GM23338 (cell line): ENCODE measurements around the gene IQCF2. TPM values are rescaled to one million over a fixed set of nuclear protein-coding genes. Genes with fewer than 3 reads are reported as not detected.

ENCODE experiments used
- ATAC-seq: fragments of 200-7000 bp; cut with Tn5 transposase; 3 replicates; pipeline ENCODE4 v1.9.1; 2020
- DNase-seq: peaks from one replicate; pipeline ENCODE4 v3.0.0-alpha.2; 2015; ENCODE audit warnings: low spot score
- H2AFZ ChIP-seq: fragments of 200-600 bp; sonication (generic); 2 replicates; pipeline ENCODE4 v1.8.0; 2016; ENCODE audit warnings: antibody characterized with exemption, mild to moderate bottlenecking, moderate library complexity
- H3F3A ChIP-seq: fragments of 200-600 bp; sonication (generic); replicated peaks from 2 replicates; pipeline ENCODE4 v1.8.0; 2017; ENCODE audit warnings: antibody characterized with exemption, mixed run types, low read depth
- H3K27ac ChIP-seq: fragments of 200-600 bp; sonication (generic); 2 replicates; pipeline ENCODE4 v1.6.1; 2016; ENCODE audit warnings: low read depth
- H3K27me3 ChIP-seq: fragments of 200-600 bp; sonication (generic); 2 replicates; pipeline ENCODE4 v1.8.0; 2016; ENCODE audit warnings: mild to moderate bottlenecking, mixed run types, moderate library complexity; ENCODE audit not compliant: insufficient read depth
- H3K36me3 ChIP-seq: fragments of 200-600 bp; sonication (generic); 2 replicates; pipeline ENCODE4 v1.8.0; 2016; ENCODE audit warnings: mild to moderate bottlenecking; ENCODE audit not compliant: insufficient read depth
- H3K4me1 ChIP-seq: fragments of 200-600 bp; sonication (generic); 2 replicates; pipeline ENCODE4 v1.8.0; 2016; ENCODE audit warnings: mild to moderate bottlenecking, moderate library complexity; ENCODE audit not compliant: insufficient read depth
- H3K4me2 ChIP-seq: fragments of 200-600 bp; sonication (generic); 2 replicates; pipeline ENCODE4 v1.7.1; 2017; ENCODE audit warnings: mixed run types
- H3K4me3 ChIP-seq: fragments of 200-600 bp; sonication (generic); 2 replicates; pipeline ENCODE4 v1.6.1; 2016; ENCODE audit warnings: mixed run types
- H3K79me2 ChIP-seq: fragments of 200-600 bp; sonication (generic); replicated peaks from 2 replicates; pipeline ENCODE4 v1.8.0; 2017; ENCODE audit warnings: mild to moderate bottlenecking; ENCODE audit not compliant: insufficient read depth
- H3K9me2 ChIP-seq: fragments of 200-600 bp; sonication (generic); 2 replicates; pipeline ENCODE4 v1.8.0; 2017; ENCODE audit not compliant: insufficient read depth
- H4K20me1 ChIP-seq: fragments of 200-600 bp; sonication (generic); replicated peaks from 2 replicates; pipeline ENCODE4 v1.8.0; 2017; ENCODE audit warnings: mild to moderate bottlenecking; ENCODE audit not compliant: insufficient read depth
- H3K27ac Mint-ChIP-seq: 2 replicates; pipeline ENCODE4 v1.8.0; 2020; ENCODE audit warnings: inconsistent platforms, mild to moderate bottlenecking, moderate library complexity, mixed read lengths
- H3K27me3 Mint-ChIP-seq: 3 replicates; pipeline ENCODE4 v1.8.0; 2022; ENCODE audit warnings: low read depth, mild to moderate bottlenecking, moderate library complexity, mixed read lengths, inconsistent platforms; ENCODE audit not compliant: insufficient read depth, poor library complexity
- H3K36me3 Mint-ChIP-seq: 3 replicates; pipeline ENCODE4 v1.8.0; 2021; ENCODE audit warnings: low read depth, mild to moderate bottlenecking, inconsistent platforms, moderate library complexity, mixed read lengths
- H3K4me1 Mint-ChIP-seq: 3 replicates; pipeline ENCODE4 v1.8.0; 2020; ENCODE audit warnings: mild to moderate bottlenecking, inconsistent platforms, mixed read lengths
- H3K4me3 Mint-ChIP-seq: 3 replicates; pipeline ENCODE4 v1.8.0; 2021; ENCODE audit warnings: moderate library complexity, mild to moderate bottlenecking, inconsistent platforms, mixed read lengths
- H3K9me3 Mint-ChIP-seq: 3 replicates; pipeline ENCODE4 v1.8.0; 2020; ENCODE audit warnings: moderate library complexity, mild to moderate bottlenecking, inconsistent platforms, mixed read lengths
- CREB1 ChIP-seq: fragments of 250-450 bp; sonication (Bioruptor Pico); IDR thresholded peaks from 2 replicates; pipeline ENCODE4 v1.5.0; 2020; ENCODE audit warnings: low read depth, mild to moderate bottlenecking, moderate library complexity
- EZH2 ChIP-seq: fragments of 200-600 bp; sonication (generic); IDR thresholded peaks from one replicate; pipeline ENCODE4 v1.8.0; 2017; ENCODE audit warnings: antibody characterized with exemption, mild to moderate bottlenecking, low read depth; ENCODE audit not compliant: unreplicated experiment
- EZH2phosphoT487 ChIP-seq: fragments of 200-600 bp; sonication (generic); IDR thresholded peaks from one replicate; pipeline ENCODE4 v1.8.1; 2018; ENCODE audit warnings: antibody characterized with exemption; ENCODE audit not compliant: unreplicated experiment
- JUNB ChIP-seq: IDR thresholded peaks from one replicate; pipeline ENCODE4 v1.6.1; 2016; ENCODE audit warnings: antibody characterized with exemption; ENCODE audit not compliant: unreplicated experiment
- NANOG ChIP-seq: IDR thresholded peaks from 2 replicates; pipeline ENCODE4 v1.6.1; 2016; ENCODE audit warnings: antibody characterized with exemption, borderline replicate concordance
- POLR2AphosphoS5 ChIP-seq: IDR thresholded peaks from 2 replicates; pipeline ENCODE4 v1.6.1; 2016; ENCODE audit warnings: antibody characterized with exemption, low read depth
- STAT1 ChIP-seq: IDR thresholded peaks from one replicate; pipeline ENCODE4 v1.6.1; 2016; ENCODE audit warnings: antibody characterized with exemption; ENCODE audit not compliant: unreplicated experiment
- ZNF114 ChIP-seq: fragments of 250-450 bp; sonication (Bioruptor Pico); IDR thresholded peaks from 2 replicates; pipeline ENCODE4 v1.5.0; 2020; ENCODE audit warnings: mild to moderate bottlenecking, moderate library complexity
- ZNF331 ChIP-seq: fragments of 250-450 bp; sonication (Bioruptor Pico); IDR thresholded peaks from 2 replicates; pipeline ENCODE4 v1.5.0; 2020; ENCODE audit warnings: low read depth, mild to moderate bottlenecking, moderate library complexity
- polyA plus RNA-seq: library from polyadenylated mRNA; unstranded; fragments of >200 nt; fragmentation: Nextera tagmentation; extraction: Ambion mirVana; gene quantifications from 2 replicates; pipeline ENCODE4 v1.2.1, GENCODE V29; 2016
- total RNA-seq: library from RNA; depleted of rRNA; stranded (reverse); fragments of >200 nt; shearing (Covaris generic); gene quantifications from 2 replicates; pipeline ENCODE4 v1.2.3, GENCODE V29; 2014
- TF ChIP-seq, protein P1 (sequence below): IDR thresholded peaks from one replicate; pipeline ENCODE4 v1.6.1; 2018; ENCODE audit warnings: antibody characterized with exemption; ENCODE audit not compliant: unreplicated experiment
- TF ChIP-seq, protein P2 (sequence below): fragments of 250-450 bp; sonication (Bioruptor Pico); IDR thresholded peaks from 2 replicates; pipeline ENCODE4 v1.5.0; 2020; ENCODE audit warnings: mild to moderate bottlenecking, moderate library complexity
- TF ChIP-seq, protein P3 (sequence below), 2 experiments: fragments of 200-600 bp in 1 of 2; sonication (generic) in 1 of 2; conservative IDR thresholded peaks; 2 replicates each; pipeline versions ENCODE4 v1.5.1 to v1.6.1; 2016 to 2017; ENCODE audit warnings: antibody characterized with exemption in 2 of 2, low read depth in 2 of 2, mild to moderate bottlenecking in 2 of 2, moderate library complexity in 1 of 2
- TF ChIP-seq, protein P4 (sequence below): IDR thresholded peaks from 2 replicates; pipeline ENCODE4 v1.6.1; 2016; ENCODE audit warnings: antibody characterized with exemption

The IQCF2 gene
- total and polyA plus RNA-seq, 2 experiments from 2014 or later = not detected

DNA sequence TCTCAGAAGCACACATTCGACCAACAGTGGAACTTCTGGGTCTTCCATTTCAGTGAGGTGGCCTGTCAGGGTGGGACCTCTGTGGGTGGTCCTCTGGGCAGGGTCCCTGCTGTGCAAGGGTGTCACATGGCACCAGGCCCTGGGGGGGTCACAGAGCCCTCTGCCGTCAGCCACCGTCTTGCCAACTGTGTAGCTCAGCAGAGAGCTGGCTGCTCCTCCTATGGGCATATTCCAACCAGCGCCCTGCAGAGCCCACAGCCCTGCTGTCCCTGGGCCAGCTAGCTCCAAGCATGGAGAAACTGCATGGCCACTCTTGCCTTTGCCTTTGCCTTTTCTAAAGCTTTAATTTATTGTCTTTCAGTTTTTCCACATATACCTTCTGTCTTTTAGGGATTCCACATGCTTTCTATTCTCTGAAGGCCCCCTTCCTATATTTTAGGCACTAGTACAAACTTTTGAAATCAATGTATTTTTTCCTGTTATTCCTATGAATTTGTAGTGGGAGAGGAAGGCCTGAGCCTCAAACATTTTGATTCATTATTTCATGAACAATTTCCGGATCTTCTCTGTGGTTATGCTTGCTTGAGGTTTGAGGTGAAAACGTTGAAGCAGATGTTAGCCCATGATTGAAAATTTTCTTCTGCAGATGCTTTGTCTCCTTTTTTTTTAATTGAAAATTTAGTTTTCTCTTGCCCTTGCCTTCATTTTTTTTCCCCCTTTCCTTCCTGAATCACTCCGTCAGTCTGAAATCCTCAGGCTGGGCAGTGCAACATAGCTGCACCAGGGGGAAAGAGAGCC is 30.0 kb downstream of the IQCF2 start:
- TF ChIP-seq, protein P1, sequence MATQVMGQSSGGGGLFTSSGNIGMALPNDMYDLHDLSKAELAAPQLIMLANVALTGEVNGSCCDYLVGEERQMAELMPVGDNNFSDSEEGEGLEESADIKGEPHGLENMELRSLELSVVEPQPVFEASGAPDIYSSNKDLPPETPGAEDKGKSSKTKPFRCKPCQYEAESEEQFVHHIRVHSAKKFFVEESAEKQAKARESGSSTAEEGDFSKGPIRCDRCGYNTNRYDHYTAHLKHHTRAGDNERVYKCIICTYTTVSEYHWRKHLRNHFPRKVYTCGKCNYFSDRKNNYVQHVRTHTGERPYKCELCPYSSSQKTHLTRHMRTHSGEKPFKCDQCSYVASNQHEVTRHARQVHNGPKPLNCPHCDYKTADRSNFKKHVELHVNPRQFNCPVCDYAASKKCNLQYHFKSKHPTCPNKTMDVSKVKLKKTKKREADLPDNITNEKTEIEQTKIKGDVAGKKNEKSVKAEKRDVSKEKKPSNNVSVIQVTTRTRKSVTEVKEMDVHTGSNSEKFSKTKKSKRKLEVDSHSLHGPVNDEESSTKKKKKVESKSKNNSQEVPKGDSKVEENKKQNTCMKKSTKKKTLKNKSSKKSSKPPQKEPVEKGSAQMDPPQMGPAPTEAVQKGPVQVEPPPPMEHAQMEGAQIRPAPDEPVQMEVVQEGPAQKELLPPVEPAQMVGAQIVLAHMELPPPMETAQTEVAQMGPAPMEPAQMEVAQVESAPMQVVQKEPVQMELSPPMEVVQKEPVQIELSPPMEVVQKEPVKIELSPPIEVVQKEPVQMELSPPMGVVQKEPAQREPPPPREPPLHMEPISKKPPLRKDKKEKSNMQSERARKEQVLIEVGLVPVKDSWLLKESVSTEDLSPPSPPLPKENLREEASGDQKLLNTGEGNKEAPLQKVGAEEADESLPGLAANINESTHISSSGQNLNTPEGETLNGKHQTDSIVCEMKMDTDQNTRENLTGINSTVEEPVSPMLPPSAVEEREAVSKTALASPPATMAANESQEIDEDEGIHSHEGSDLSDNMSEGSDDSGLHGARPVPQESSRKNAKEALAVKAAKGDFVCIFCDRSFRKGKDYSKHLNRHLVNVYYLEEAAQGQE = no peak
- TF ChIP-seq, protein P2, sequence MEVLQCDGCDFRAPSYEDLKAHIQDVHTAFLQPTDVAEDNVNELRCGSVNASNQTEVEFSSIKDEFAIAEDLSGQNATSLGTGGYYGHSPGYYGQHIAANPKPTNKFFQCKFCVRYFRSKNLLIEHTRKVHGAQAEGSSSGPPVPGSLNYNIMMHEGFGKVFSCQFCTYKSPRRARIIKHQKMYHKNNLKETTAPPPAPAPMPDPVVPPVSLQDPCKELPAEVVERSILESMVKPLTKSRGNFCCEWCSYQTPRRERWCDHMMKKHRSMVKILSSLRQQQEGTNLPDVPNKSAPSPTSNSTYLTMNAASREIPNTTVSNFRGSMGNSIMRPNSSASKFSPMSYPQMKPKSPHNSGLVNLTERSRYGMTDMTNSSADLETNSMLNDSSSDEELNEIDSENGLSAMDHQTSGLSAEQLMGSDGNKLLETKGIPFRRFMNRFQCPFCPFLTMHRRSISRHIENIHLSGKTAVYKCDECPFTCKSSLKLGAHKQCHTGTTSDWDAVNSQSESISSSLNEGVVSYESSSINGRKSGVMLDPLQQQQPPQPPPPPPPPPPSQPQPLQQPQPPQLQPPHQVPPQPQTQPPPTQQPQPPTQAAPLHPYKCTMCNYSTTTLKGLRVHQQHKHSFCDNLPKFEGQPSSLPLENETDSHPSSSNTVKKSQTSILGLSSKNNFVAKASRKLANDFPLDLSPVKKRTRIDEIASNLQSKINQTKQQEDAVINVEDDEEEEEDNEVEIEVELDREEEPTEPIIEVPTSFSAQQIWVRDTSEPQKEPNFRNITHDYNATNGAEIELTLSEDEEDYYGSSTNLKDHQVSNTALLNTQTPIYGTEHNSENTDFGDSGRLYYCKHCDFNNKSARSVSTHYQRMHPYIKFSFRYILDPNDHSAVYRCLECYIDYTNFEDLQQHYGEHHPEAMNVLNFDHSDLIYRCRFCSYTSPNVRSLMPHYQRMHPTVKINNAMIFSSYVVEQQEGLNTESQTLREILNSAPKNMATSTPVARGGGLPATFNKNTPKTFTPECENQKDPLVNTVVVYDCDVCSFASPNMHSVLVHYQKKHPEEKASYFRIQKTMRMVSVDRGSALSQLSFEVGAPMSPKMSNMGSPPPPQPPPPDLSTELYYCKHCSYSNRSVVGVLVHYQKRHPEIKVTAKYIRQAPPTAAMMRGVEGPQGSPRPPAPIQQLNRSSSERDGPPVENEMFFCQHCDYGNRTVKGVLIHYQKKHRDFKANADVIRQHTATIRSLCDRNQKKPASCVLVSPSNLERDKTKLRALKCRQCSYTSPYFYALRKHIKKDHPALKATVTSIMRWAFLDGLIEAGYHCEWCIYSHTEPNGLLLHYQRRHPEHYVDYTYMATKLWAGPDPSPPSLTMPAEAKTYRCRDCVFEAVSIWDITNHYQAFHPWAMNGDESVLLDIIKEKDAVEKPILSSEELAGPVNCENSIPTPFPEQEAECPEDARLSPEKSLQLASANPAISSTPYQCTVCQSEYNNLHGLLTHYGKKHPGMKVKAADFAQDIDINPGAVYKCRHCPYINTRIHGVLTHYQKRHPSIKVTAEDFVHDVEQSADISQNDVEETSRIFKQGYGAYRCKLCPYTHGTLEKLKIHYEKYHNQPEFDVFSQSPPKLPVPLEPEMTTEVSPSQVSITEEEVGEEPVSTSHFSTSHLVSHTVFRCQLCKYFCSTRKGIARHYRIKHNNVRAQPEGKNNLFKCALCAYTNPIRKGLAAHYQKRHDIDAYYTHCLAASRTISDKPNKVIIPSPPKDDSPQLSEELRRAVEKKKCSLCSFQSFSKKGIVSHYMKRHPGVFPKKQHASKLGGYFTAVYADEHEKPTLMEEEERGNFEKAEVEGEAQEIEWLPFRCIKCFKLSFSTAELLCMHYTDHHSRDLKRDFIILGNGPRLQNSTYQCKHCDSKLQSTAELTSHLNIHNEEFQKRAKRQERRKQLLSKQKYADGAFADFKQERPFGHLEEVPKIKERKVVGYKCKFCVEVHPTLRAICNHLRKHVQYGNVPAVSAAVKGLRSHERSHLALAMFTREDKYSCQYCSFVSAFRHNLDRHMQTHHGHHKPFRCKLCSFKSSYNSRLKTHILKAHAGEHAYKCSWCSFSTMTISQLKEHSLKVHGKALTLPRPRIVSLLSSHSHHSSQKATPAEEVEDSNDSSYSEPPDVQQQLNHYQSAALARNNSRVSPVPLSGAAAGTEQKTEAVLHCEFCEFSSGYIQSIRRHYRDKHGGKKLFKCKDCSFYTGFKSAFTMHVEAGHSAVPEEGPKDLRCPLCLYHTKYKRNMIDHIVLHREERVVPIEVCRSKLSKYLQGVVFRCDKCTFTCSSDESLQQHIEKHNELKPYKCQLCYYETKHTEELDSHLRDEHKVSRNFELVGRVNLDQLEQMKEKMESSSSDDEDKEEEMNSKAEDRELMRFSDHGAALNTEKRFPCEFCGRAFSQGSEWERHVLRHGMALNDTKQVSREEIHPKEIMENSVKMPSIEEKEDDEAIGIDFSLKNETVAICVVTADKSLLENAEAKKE (CRISPR knock-in tag) = no peak
- TF ChIP-seq ZNF331 (CRISPR knock-in tag) (no peak), CREB1 (CRISPR knock-in tag) (no peak), JUNB (no peak), EZH2 (no peak), STAT1 (no peak), POLR2AphosphoS5 (no peak), EZH2phosphoT487 (no peak), NANOG (no peak), ZNF114 (CRISPR knock-in tag) (no peak)
- TF ChIP-seq, protein P3, sequence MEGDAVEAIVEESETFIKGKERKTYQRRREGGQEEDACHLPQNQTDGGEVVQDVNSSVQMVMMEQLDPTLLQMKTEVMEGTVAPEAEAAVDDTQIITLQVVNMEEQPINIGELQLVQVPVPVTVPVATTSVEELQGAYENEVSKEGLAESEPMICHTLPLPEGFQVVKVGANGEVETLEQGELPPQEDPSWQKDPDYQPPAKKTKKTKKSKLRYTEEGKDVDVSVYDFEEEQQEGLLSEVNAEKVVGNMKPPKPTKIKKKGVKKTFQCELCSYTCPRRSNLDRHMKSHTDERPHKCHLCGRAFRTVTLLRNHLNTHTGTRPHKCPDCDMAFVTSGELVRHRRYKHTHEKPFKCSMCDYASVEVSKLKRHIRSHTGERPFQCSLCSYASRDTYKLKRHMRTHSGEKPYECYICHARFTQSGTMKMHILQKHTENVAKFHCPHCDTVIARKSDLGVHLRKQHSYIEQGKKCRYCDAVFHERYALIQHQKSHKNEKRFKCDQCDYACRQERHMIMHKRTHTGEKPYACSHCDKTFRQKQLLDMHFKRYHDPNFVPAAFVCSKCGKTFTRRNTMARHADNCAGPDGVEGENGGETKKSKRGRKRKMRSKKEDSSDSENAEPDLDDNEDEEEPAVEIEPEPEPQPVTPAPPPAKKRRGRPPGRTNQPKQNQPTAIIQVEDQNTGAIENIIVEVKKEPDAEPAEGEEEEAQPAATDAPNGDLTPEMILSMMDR (conservative IDR thresholded peaks at IDR 0.05; ENCODE audit: low read depth in 2 of 2) = no peak
- TF ChIP-seq, protein P4, sequence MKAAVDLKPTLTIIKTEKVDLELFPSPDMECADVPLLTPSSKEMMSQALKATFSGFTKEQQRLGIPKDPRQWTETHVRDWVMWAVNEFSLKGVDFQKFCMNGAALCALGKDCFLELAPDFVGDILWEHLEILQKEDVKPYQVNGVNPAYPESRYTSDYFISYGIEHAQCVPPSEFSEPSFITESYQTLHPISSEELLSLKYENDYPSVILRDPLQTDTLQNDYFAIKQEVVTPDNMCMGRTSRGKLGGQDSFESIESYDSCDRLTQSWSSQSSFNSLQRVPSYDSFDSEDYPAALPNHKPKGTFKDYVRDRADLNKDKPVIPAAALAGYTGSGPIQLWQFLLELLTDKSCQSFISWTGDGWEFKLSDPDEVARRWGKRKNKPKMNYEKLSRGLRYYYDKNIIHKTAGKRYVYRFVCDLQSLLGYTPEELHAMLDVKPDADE = no peak
- Histone ChIP-seq H3K36me3 (no peaks in the 10 kb centered on the region), H3K79me2 (no peaks in the 10 kb centered on the region), H2AFZ (no peak overlapping the region), H3K27ac (no peak overlapping the region), H3K27me3 (no peaks in the 10 kb centered on the region), H3K9me2 (no peaks in the 10 kb centered on the region; the same call in 1 of the 2 replicates), H3K4me1 (no peaks in the 10 kb centered on the region), H3K4me3 (no peak overlapping the region), H4K20me1 (no peaks in the 10 kb centered on the region), H3K4me2 (no peak overlapping the region), H3F3A (no peaks in the 10 kb centered on the region)
- DNase-seq (no peak), ATAC-seq (no peak)
- H3K27ac Mint-ChIP-seq = no peak overlapping the region
- H3K27me3 Mint-ChIP-seq = peaks cover 2% of the 10 kb centered on the region
- H3K36me3 Mint-ChIP-seq = no peaks in the 10 kb centered on the region
- H3K9me3 Mint-ChIP-seq = peaks cover 2% of the 10 kb centered on the region; the same call in 2 of the 3 replicates
- peaks cover 5% of the 10 kb centered on the region for H3K4me1 Mint-ChIP-seq
- H3K4me3 Mint-ChIP-seq = no peak overlapping the region
